Measurements from ENCODE around the gene TRAF1.

The TRAF1 gene

DNA sequence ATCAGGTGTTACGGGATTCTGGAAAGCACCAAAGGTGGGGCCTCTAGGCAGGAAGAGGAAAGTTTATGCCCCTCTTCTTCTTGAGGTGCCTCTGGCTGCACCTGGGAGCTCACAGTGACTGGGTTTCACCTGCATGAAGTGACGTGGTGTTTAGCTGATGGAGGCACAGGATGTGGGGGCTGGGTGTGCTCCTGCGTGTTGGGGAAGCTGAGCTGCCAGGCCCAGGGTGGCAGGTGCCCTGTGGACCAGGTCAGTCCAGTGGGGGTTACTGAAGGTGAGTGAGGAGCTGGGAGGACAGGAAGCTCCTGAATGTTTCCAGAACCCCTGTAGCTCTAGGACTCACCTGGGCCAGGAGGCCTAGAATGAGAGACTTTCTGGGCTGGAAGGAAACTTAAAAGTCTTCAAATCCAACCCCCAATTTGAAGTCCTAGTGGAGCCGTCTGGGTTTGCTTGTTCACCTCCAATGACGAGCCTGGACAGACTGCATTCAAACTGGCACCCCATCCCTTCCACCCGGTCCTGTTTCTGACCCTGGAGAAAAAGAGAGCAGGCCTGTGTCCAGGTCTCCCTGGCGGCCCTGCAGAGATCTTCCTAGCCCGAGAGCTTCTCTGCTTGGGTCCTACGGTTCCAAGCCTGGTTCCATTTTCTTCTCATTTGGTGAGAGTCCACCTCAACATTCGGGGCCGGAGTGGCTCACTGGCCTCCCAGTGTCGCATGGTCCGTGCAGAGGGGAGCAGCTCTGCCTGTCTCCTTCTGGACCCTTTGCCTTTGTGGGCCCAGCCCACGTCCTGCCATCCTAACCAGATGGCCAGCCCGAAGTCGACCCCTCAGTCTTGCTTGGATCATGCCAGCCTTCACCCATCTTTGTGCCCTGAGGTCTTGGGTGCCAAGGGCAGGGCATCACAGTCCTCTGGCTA lies 22.3 kb downstream of the TRAF1 start:
- DNase-seq, result no peak

- DNase-seq, result no peak
These were observed 23.7 kb downstream of the TRAF1 start for GRCh38 chr9:120902569-120903535.

GRCh38 chr9:120901755-120902568 lies 24.6 kb downstream of the TRAF1 start:
- DNase-seq, result no peak

DNA sequence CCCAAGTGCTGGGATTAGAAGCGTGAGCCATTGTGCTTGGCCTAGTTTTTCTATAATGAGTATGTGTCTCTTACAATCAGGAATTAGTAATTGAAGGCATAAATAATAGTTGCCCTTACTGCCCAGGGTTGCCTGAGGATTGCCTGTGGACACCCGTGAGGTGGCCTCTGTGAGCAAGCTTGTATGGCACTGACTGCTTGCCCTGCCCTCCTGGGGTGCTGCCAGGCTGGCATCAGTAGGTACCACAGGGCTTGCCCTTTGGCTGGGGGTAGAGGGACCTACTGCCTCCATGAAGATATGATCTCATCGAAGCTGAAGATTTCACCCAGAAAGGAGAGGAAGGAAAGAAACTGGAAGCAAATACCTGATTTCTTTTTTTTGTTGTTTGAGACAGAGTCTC lies 25.8 kb downstream of the TRAF1 start:
- DNase-seq, result no peak

- DNase-seq, result no peak
These were observed 27.0 kb downstream of the TRAF1 start for GRCh38 chr9:120899490-120900068.

DNA sequence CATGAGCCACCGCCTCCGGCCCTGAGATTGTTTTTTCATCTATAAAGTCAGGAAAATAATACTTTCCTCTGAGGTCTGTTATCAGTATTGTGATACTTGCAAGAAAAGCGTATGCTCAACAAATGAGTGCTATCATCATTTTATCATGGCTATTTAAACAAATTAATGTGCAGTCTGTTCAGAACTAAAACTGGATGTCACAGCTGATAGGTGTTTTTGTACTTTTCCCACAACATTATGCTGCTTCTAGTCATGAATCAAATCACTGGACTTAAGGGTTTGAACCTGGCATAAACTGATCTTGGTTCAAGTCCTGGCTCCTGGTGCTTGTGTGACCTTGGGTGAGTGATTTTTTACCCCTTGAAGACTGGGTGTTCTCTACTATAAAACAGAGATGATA lies 28.2 kb downstream of the TRAF1 start:
- DNase-seq, result no peak

GRCh38 chr9:120895951-120896350 lies 30.6 kb downstream of the TRAF1 start:
- DNase-seq, result no peak

- DNase-seq, result no peak
These were observed 32.1 kb downstream of the TRAF1 start for GRCh38 chr9:120894321-120895148.

- no peak for DNase-seq
These were observed 32.8 kb downstream of the TRAF1 start for GRCh38 chr9:120893611-120894307.

DNA sequence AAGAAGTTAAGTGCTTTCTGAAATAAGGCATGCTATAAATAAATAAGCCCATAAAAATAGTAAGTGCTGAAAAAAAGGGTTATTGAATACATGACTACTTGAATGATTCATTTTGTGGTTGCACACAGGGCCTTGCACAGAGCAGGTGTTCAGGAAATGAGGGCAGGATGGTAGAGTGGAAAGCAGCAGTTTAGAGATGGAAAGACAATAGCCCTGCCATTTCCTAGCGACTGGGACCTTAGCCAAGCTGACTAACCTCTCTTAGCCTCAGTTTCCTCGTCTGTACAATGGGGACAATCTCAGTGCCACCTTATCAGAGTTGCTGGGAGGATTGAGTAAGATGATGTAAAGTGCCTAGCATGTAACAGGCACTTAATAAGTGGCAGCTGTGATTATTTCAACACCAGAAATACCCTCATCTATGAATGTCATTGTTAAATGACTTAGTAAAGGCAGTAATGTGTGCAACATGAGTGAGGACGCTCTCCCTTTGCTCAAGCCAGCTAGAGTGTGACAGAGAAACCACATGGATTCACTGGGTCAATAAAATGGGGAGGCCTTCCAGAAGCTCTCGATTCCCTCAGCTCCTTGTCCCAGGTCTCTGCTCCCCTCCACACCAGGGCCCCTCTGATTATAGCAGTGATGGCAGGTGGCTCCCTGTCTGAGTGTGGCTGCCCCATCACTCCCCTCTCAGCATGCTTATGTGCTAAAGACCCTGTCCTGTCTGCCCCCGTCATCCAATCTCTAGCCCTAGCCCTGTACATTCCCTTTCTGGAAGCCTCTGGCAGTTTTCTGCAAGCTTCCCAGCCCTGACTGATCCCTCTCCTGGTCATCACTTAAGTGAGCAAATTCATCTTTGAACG lies 33.6 kb downstream of the TRAF1 start:
- DNase-seq, result peak; percentile 52

DNA sequence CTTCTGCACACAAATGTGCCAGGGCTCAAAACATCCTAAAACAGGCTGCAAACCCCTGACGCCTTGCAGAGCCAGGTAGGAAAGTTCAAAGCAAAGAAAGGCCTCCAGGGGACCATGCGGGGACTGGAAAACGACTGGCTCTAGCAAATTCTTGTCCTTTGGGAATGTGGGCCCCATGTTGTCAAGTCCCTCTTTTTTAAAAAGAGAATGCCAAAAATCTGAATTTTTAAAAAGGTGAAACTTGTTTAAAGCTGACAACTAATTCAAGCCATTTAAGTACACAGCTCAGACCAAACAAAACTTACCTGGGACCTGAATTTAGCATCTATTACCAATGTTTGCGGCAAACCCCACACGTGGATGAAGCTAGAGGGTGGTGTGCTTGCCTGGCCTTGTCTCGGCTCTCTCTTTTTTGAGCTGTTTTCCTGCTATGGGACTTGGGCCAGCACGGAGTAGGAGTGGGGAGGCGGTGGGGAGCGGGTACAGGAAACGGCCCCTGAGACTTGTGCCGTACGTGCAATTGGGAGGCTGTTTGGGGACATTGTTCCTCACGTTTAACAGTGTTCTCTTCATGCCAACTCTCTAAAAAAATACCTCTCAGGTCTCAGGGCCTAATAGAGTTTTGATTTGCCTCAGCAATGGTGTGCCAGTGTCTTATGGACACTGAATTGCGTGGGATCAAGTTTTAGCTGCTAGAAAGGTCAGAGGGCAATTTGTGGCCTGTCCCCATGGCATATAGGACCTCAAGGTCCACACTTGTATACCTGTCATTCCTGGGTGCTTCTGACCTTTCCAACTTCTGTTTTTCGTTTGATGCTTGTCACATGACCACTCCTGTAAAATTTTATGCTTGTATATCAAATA lies 34.5 kb downstream of the TRAF1 start:
- DNase-seq, result no peak

DNA sequence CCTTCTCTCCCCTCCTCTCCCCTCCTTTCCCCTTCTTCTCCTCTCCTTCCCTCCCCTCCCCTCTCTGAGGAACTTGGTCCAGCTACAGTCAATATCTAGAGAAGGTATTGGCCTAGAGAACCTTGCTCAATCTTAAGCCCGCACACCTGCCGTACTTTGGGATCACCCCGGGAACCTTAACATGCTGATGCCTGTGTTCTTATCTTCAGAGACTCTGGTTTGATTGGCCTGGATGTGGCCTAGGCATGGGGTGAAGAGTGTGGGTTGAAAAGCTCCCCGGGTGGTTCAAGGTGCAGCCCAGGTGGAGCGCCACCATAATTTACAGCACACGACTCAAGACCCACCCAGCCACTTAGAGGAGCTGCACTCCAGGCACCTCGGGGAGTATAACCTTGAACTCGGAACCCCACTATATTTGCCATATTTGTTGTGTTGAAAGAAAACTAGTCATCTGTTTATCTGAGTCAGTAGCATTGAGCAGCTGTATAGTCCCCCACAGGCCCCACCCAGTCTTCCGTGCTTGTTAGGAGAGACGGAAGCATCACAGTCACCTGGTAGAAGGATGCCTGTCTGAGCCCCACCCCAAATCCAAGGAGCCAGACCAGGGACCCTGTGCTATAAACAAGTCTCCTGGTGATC lies 35.2 kb downstream of the TRAF1 start:
- no peak for DNase-seq

- peak; percentile 69 for DNase-seq
These were observed 36.0 kb downstream of the TRAF1 start for GRCh38 chr9:120890320-120891244.

DNA sequence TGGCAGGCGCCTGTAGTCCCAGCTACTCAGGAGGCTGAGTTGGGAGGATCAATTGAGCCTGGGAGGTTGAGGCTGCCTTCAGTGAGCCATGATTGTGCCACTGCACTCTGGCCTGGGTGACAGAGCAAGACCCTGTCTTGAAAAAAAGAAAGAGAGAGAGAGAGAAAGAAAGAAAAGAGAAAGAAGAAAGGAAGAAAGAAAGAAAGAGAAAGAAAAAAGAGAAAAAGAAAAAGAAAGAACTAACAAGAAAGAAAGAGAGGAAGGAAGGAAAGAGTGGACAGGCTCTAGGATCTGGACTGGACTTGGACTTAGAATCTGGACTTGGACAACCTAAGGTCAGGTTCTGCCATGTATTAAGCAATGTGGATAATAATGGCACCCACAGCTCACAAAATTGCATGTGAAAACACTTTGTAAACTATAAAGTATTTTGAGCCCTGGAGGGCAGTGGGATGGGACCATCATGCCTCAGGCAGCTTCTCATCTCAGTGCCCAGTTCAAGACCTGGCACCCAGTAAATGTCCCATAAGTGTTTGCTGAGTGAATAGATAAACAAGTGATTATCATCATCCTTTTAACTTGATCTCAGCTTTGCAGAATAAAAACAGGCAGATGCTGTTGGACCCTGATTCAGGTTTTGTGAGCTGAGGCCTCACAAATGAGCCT lies 36.9 kb downstream of the TRAF1 start:
- DNase-seq, result no peak

- DNase-seq, result no peak
These were observed 38.0 kb downstream of the TRAF1 start for GRCh38 chr9:120888626-120889025.

DNA sequence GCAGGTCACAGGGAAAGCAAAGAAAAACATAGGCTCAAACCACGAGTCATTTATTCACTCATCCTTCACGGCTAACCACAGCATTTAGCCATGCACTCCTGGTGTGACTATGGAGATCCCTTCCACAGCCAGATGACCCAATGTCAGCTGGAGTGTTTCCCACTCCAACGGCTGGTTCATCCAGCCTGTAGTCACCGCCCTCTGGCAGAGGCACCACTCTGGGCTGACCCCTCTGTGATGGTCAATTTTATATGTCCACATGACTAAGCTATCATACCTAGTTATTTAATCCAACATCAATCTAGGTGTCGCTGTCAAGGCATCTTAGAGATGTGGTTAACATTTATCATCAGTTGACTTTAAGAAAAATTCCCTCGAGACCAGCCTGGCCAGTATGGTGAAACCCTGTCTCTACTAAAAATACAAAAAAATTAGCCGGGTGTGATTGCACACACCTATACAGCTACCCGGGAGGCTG lies 40.1 kb downstream of the TRAF1 start:
- DNase-seq, result no peak

Measured in hematopoietic multipotent progenitor cell treated with erythropoietin and hydrocortisone succinate and interleukin-3 and kit ligand, for 6 days (in vitro differentiated cells).